GM19193 (cell line): ENCODE results near the gene LCP2.

ENCODE experiments used
- POLR2A ChIP-seq: IDR thresholded peaks from 4 replicates; pipeline ENCODE4 v1.6.1; 2011; ENCODE audit not compliant: insufficient read depth, insufficient read length; ENCODE audit errors: extremely low read depth

LCP2 gene

GRCh38 chr5:170307575-170308465, 10.2 kb upstream of the LCP2 start:
- no peak for TF ChIP-seq POLR2A

DNA sequence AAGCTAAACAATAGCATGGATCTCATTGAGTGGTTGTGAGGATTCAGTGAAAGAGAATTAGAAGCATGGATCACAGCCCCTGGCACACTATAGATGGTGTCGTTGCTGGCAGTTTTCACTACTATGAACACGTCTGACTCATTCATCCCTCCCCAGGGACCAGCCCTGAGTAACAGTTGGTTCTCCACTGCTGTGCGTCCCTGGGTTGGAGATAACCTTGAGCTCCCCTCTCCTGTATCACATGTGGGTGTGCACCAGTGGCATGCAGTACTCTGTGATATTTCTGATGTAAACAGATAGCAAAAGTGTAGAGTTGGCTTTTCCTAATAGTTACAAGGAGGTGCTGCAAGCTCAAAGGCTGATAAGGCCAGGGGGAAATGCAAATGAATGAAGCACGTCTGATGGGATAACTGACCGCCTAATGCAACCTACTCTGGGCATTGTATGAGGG, 8.8 kb upstream of the LCP2 start:
- TF ChIP-seq POLR2A: no peak

DNA sequence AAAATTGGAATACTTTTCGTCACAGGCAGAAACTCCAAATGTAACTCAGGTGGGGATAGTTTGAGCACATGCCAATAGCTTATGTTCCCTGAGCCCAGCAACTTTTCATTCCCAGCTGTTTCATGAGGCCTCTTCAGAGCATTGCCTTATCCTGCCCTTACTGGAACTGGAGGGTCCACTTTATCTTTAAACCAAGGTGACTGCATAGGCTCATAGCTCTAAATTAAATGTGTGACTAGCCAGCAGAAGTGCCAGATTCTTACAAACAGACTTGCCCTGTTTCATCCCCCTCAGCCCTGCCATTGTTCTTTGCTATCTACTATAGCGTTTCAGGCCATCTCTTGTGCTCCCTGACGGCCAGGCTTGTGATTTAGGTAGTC, 8.1 kb upstream of the LCP2 start:
- no peak for TF ChIP-seq POLR2A

DNA sequence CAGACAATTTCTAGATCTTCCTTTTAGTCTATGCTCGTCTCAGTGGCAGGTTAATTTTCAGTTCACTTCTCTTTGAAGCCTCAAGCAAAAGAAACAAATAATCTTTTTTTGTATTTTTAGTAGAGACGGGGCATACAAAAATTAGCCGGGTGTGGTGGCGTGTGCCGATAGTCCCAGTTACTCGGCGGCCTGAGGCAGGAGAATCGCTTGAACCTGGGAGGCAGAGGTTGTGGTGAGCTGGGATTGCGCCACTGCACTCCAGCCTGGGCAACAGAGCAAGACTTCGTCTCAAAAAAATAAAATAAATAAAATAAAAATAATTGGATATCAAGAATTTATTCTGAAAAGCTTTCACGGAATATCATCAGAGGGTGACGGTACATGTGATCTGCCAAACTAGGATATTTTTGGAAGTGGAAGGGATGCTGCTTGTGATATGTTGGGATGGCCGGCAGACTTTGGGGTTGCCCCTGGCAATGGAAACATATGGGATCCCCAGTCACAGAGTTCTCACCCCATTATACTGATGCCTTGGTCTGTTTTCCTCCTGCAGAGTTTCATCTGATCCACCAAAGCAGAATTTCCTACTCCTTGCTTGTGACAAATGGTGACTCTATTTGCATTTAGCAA, 7.6 kb upstream of the LCP2 start:
- TF ChIP-seq POLR2A: no peak

DNA sequence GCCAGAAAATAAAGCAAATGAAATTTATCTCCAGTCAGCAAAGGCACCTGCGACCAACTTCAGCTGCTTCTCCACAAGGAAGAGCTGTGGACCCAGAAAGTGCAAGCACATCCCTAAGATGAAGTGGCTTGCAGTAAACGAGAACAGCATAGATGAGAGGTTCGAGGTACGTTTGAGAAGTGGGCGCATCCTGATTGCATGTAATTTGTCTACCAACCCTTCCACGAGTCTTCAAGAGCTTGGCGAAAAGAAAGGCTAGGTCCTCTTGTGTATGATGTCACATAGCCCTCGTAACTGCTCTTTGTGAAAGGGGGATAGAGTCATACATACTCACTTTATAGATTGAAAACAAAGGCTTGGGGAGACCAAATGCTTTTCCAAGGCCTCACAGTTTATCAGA, 6.0 kb upstream of the LCP2 start:
- no peak for TF ChIP-seq POLR2A

GRCh38 chr5:170302653-170303501, 5.3 kb upstream of the LCP2 start:
- TF ChIP-seq POLR2A: no peak

- no peak for TF ChIP-seq POLR2A
Measured at GRCh38 chr5:170301981-170302652, 4.5 kb upstream of the LCP2 start.

DNA sequence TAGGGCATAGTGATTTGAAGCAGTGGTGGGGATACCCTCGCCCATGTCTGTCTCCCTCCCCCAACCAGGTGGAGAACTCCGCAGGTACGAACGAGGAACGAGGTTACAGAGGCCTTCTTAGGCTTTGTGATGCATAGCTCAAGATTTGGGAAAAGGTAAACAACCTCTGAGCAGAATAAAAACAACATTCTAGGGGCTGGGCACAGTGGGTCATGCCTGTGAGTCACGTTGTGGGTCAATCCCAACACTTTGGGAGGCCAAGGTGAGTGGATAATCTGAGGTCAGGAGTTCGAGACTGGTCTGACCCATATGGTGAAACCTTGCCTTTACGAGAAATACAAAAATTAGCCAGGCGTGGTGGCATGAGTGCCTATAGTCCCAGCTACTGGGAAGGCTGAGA, 3.6 kb upstream of the LCP2 start:
- no peak for TF ChIP-seq POLR2A

DNA sequence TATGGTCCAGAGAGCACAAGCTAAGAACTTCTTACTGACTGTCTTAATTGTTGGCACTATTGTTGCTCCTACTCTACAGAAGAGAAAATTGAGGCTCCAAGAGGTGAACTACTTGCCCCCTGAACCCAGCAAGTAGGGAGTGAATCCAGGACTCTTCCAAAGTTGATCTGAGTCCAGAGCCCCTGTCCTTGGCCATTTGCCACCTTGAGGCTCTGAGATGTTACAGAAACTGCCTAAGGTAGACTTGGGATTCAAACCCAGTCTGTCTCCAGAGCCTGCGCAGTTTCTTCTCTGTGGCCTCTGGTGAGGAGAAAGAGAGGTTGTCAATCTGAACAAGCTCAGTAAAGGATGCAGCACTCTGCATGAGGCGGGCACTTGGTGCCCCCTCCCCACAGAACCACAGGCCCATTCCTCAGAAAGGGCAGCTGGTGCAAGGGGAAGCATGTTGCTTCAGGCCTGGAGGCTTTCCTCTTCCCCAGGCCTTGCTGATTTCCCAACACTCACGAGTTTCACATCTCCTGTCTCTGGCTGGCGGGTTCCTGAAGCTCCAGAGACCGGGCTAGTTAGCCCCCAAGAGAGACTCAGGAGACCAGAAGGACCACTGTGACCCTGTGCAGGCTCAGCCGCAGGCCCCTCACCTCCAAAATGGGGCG, 2.9 kb upstream of the LCP2 start:
- no peak for TF ChIP-seq POLR2A

GRCh38 chr5:170296935-170297588, 515 bp downstream of the LCP2 start:
- TF ChIP-seq POLR2A: no peak

- no peak for TF ChIP-seq POLR2A
Measured at GRCh38 chr5:170296036-170296934, 1.3 kb downstream of the LCP2 start.

GRCh38 chr5:170294556-170294955, 3.0 kb downstream of the LCP2 start:
- TF ChIP-seq POLR2A: no peak

DNA sequence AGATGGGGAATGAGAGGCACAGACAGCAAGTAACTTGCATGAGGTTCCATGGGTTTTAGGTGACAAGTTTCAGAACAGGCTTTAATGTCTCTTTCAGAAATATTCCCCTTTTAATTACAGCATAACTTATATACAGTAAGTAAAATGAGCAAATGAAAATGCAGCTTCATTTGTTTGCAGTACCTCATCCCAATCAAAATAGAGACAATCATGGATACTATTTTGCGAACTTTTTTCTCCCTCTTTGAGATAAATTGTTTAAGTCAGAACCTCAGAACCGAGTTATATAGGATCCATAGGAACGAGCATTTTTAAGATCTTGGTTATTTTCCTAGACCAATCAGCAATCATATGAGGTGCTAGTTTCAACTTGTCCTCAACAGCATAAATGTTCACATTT, 3.5 kb downstream of the LCP2 start:
- TF ChIP-seq POLR2A: no peak

GRCh38 chr5:170293273-170293672, 4.3 kb downstream of the LCP2 start:
- no peak for TF ChIP-seq POLR2A
